WTC11 (cell line): ENCODE results near the gene WNK2. TPM values are rescaled to one million over a fixed set of nuclear protein-coding genes. Genes with fewer than 3 reads are reported as not detected.

Experiments
- ATAC-seq: fragments of 200-7000 bp; cut with Tn5 transposase; 2 replicates; pipeline ENCODE4 v1.10.0; 2021; ENCODE audit warnings: mild to moderate bottlenecking, moderate library complexity
- CTCF ChIA-PET: fragments of 300-600 bp; sonication (Branson Sonifier 250); formaldehyde crosslinking; loops from one replicate; lab custom pipeline; 2021; ENCODE audit warnings: antibody characterized with exemption; lab: Charles Lee
- POLR2A ChIA-PET: fragments of 350-600 bp; sonication (Branson Sonifier 250); formaldehyde crosslinking; loops from one replicate; lab custom pipeline; 2021; ENCODE audit warnings: antibody characterized with exemption; lab: Charles Lee
- DNase-seq: peaks from one replicate; pipeline ENCODE4 v3.0.0; 2021; ENCODE audit warnings: low spot score
- H3K27ac Mint-ChIP-seq: 2 replicates; pipeline ENCODE4 v1.8.0; 2021; ENCODE audit warnings: mixed read lengths
- H3K27me3 Mint-ChIP-seq: 2 replicates; pipeline ENCODE4 v1.8.0; 2021; ENCODE audit warnings: low read depth, mild to moderate bottlenecking, moderate library complexity, mixed read lengths
- H3K36me3 Mint-ChIP-seq: 2 replicates; pipeline ENCODE4 v1.8.0; 2021; ENCODE audit warnings: mixed read lengths
- H3K4me1 Mint-ChIP-seq: 2 replicates; pipeline ENCODE4 v1.8.0; 2022; ENCODE audit warnings: mixed read lengths
- H3K4me3 Mint-ChIP-seq: 2 replicates; pipeline ENCODE4 v1.8.0; 2021; ENCODE audit warnings: mild to moderate bottlenecking, moderate library complexity, mixed read lengths
- H3K9me3 Mint-ChIP-seq: 2 replicates; pipeline ENCODE4 v1.8.0; 2021; ENCODE audit warnings: mixed read lengths
- ATF6 ChIP-seq: sonication (generic); formaldehyde crosslinking; IDR thresholded peaks from 2 replicates; pipeline ENCODE4 v1.8.1; 2023; ENCODE audit warnings: mild to moderate bottlenecking, missing genetic modification reagents
- CTCF ChIP-seq: fragments of 200-600 bp; IDR thresholded peaks from 2 replicates; pipeline ENCODE4 v1.8.0; 2022; ENCODE audit warnings: antibody characterized with exemption
- E2F1 ChIP-seq: sonication (generic); formaldehyde crosslinking; IDR thresholded peaks from 2 replicates; pipeline ENCODE4 v1.8.0; 2022; ENCODE audit warnings: mild to moderate bottlenecking, missing genetic modification reagents
- GRHL2 ChIP-seq: fragments of 250-450 bp; sonication (Bioruptor Pico); IDR thresholded peaks from 2 replicates; pipeline ENCODE4 v1.8.0; 2022; ENCODE audit warnings: mild to moderate bottlenecking, moderate library complexity; ENCODE audit not compliant: insufficient replicate concordance, severe bottlenecking
- HMGXB4 ChIP-seq: sonication (generic); formaldehyde crosslinking; IDR thresholded peaks from 2 replicates; pipeline ENCODE4 v1.8.1; 2023; ENCODE audit warnings: mild to moderate bottlenecking, moderate library complexity, missing genetic modification reagents
- JUN ChIP-seq: sonication (generic); formaldehyde crosslinking; IDR thresholded peaks from 2 replicates; pipeline ENCODE4 v1.8.0; 2023; ENCODE audit warnings: mild to moderate bottlenecking, missing genetic modification reagents
- NFE2L1 ChIP-seq: sonication (generic); formaldehyde crosslinking; IDR thresholded peaks from 2 replicates; pipeline ENCODE4 v1.8.1; 2023; ENCODE audit warnings: missing genetic modification reagents
- SP1 ChIP-seq: sonication (generic); formaldehyde crosslinking; conservative IDR thresholded peaks from 2 replicates; pipeline ENCODE4 v1.8.1; 2022; ENCODE audit warnings: missing genetic modification reagents
- TEAD1 ChIP-seq: sonication (generic); formaldehyde crosslinking; IDR thresholded peaks from 2 replicates; pipeline ENCODE4 v1.8.0; 2022; ENCODE audit warnings: mild to moderate bottlenecking, missing genetic modification reagents
- ZNF138 ChIP-seq: sonication (generic); formaldehyde crosslinking; conservative IDR thresholded peaks from 2 replicates; pipeline ENCODE4 v1.8.1; 2022; ENCODE audit warnings: mild to moderate bottlenecking, moderate library complexity, missing genetic modification reagents
- ZNF423 ChIP-seq: fragments of 250-450 bp; sonication (Bioruptor Pico); IDR thresholded peaks from 2 replicates; pipeline ENCODE4 v2.1.2; 2022; ENCODE audit warnings: mild to moderate bottlenecking, moderate library complexity
- ZNF671 ChIP-seq: fragments of 250-450 bp; sonication (Bioruptor Pico); IDR thresholded peaks from 2 replicates; pipeline ENCODE4 v1.8.0; 2021; ENCODE audit warnings: mild to moderate bottlenecking
- total RNA-seq: library from RNA; stranded (reverse); gene quantifications from 3 replicates; pipeline ENCODE4 v1.2.3, GENCODE V29; 2021
- TF ChIP-seq, protein P1 (sequence below): sonication (generic); formaldehyde crosslinking; IDR thresholded peaks from 2 replicates; pipeline ENCODE4 v1.8.1; 2023; ENCODE audit warnings: mild to moderate bottlenecking, missing genetic modification reagents, moderate library complexity
- TF ChIP-seq, protein P2 (sequence below): sonication (generic); formaldehyde crosslinking; conservative IDR thresholded peaks from 2 replicates; pipeline ENCODE4 v1.8.1; 2023; ENCODE audit warnings: mild to moderate bottlenecking, low read depth, missing genetic modification reagents, moderate library complexity
- TF ChIP-seq, protein P3 (sequence below): fragments of 250-450 bp; sonication (Bioruptor Pico); IDR thresholded peaks from 2 replicates; pipeline ENCODE4 v1.9.0; 2021; ENCODE audit warnings: moderate library complexity, mild to moderate bottlenecking, inconsistent platforms, borderline replicate concordance

The WNK2 gene
- total RNA-seq, 1 experiment from 2014 or later = 120 TPM

GRCh38 chr9:93303806-93304573 lies 120.1 kb downstream of the WNK2 start (continued):
- TF ChIP-seq ATF6 (no peak), GRHL2 (no peak)

GRCh38 chr9:93304574-93305496 lies 120.9 kb downstream of the WNK2 start:
- Mint-ChIP-seq H3K4me1 (peaks cover 10% of the 10 kb centered on the region), H3K4me3 (no peak overlapping the region), H3K27ac (peak overlapping the region; percentile 26; the same call in 1 of the 2 replicates), H3K36me3 (peaks cover 6% of the 10 kb centered on the region; the same call in 1 of the 2 replicates), H3K27me3 (no peaks in the 10 kb centered on the region), H3K9me3 (no peaks in the 10 kb centered on the region)
- ChIA-PET CTCF (interaction anchor here (0.6 to 3.4 kb wide), 33 partner anchors 10 to 326 kb away, joined by 3 to 31 read pairs (median 4); partner anchors contain the start of gene NINJ1), POLR2A (no interaction called here)
- TF ChIP-seq HMGXB4 (CRISPR knock-in tag) = peak; percentile 46; the same call in 1 of the 2 replicates
- TF ChIP-seq, protein P1, sequence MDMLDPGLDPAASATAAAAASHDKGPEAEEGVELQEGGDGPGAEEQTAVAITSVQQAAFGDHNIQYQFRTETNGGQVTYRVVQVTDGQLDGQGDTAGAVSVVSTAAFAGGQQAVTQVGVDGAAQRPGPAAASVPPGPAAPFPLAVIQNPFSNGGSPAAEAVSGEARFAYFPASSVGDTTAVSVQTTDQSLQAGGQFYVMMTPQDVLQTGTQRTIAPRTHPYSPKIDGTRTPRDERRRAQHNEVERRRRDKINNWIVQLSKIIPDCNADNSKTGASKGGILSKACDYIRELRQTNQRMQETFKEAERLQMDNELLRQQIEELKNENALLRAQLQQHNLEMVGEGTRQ = no peak
- peak; percentile 44 for TF ChIP-seq CTCF
- TF ChIP-seq, protein P2, sequence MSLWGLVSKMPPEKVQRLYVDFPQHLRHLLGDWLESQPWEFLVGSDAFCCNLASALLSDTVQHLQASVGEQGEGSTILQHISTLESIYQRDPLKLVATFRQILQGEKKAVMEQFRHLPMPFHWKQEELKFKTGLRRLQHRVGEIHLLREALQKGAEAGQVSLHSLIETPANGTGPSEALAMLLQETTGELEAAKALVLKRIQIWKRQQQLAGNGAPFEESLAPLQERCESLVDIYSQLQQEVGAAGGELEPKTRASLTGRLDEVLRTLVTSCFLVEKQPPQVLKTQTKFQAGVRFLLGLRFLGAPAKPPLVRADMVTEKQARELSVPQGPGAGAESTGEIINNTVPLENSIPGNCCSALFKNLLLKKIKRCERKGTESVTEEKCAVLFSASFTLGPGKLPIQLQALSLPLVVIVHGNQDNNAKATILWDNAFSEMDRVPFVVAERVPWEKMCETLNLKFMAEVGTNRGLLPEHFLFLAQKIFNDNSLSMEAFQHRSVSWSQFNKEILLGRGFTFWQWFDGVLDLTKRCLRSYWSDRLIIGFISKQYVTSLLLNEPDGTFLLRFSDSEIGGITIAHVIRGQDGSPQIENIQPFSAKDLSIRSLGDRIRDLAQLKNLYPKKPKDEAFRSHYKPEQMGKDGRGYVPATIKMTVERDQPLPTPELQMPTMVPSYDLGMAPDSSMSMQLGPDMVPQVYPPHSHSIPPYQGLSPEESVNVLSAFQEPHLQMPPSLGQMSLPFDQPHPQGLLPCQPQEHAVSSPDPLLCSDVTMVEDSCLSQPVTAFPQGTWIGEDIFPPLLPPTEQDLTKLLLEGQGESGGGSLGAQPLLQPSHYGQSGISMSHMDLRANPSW = no peak
- peak; percentile 76 for ATAC-seq
- peak; percentile 78 for DNase-seq

- H3K4me3 Mint-ChIP-seq = no peak overlapping the region
- H3K27ac Mint-ChIP-seq = peak overlapping the region; percentile 26; the same call in 1 of the 2 replicates
- ChIA-PET POLR2A (no interaction called here), CTCF (interaction anchor here (0.6 to 3.4 kb wide), 31 partner anchors 11 to 327 kb away, joined by 3 to 31 read pairs (median 4); partner anchors contain the start of gene NINJ1)
- peaks cover 10% of the 10 kb centered on the region for H3K4me1 Mint-ChIP-seq
- H3K36me3 Mint-ChIP-seq = peaks cover 10% of the 10 kb centered on the region
- no peaks in the 10 kb centered on the region; the same call in 1 of the 2 replicates for H3K27me3 Mint-ChIP-seq
- DNase-seq = no peak
- H3K9me3 Mint-ChIP-seq = peaks cover 2% of the 10 kb centered on the region; the same call in 1 of the 2 replicates
- ATAC-seq = no peak
- TF ChIP-seq JUN (no peak), ZNF423 (CRISPR knock-in tag) (no peak), TEAD1 (CRISPR knock-in tag) (no peak), ZNF671 (CRISPR knock-in tag) (no peak), ZNF138 (no peak), E2F1 (CRISPR knock-in tag) (no peak), HMGXB4 (CRISPR knock-in tag) (no peak), NFE2L1 (CRISPR knock-in tag) (no peak), SP1 (CRISPR knock-in tag) (no peak)
- TF ChIP-seq, protein P3, sequence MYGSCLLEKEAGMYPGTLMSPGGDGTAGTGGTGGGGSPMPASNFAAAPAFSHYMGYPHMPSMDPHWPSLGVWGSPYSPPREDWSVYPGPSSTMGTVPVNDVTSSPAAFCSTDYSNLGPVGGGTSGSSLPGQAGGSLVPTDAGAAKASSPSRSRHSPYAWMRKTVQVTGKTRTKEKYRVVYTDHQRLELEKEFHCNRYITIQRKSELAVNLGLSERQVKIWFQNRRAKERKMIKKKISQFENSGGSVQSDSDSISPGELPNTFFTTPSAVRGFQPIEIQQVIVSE (CRISPR knock-in tag) = no peak
Observed at GRCh38 chr9:93305497-93306020, 121.6 kb downstream of the WNK2 start.
